Activated gamma-delta T cell treated with anti-CD3 and anti-CD28 coated beads, Interleukin-2, amount 50 U/mL, for 16 hours (primary cell): ENCODE data around the gene HIC2.
"Not testable (repeated sequence)": the region's sequence is repeated elsewhere in the genome, so short reads cannot be mapped to it uniquely, and the experiment has no call there.

Experiments used
- DNase-seq: peaks from one replicate; pipeline ENCODE4 v3.0.0-alpha.2; 2020; ENCODE audit warnings: low read depth

HIC2 gene

DNA sequence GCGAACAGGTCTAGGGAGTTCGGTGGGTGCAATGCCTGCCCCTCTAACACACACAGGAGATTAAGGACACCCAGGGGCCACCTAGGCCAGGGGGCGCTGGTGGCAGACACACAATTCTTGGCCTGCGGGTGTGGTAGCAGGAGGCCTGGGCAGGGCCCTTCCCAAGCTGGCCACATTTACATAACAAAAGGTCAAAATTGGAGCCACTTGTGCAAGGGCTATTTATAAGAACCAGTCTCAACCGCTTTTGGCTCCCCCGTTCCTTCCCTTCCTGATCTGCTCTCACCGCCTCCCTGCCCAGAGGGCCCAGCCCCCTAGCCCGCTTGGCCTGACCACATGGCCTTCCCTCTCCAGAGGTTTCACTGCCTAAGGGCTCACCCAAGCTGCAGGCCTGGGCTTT is 75.1 kb downstream of the HIC2 start:
- DNase-seq = not testable (repeated sequence)

DNA sequence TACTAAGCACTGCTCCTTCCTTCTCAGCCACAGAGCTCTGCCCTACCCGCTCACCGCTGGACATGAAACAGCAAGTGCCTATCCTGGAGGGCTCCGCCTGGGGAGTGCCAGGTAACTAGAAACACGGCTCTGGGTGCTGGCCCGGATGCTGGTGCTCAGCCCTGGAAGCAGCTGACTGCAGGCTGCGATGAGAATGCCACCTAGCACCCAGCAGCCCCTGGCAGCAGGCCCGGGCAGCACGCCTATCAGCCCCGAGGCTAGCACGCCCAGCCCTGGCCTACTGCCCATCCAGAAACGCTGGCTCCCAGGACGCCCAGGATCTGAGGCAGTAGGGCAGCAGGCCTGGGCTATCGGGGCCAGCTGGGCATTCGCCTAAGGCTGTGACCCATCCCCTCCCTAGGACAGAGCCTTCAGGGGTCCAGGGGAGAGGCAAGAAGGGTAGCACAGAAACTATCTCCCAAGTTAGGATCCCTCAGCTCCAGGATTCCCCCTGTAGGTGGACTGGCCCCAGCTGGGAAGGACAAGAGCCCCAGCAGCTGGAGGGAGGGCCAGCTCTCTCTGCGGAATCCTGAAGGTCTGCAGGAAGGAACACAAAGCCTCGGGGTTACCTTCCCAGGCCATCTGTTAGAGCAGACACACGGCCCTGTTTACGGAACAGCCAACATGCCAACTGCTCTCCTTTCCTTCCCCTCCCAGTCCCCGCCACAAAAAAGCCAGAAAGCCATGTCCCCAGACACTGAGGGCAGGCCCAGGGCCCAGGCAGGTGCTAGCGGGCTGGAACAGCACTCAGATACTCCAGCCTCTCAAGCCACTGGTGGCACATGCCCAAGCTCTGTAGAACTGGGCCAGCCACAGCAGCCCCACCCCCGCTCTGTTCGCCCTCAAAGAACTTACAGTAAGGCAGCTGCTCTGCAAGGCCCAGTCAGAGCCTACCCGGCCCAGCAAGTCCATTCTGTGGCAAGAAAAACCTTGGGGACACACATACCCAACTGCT is 76.9 kb downstream of the HIC2 start:
- not testable (repeated sequence) for DNase-seq

DNA sequence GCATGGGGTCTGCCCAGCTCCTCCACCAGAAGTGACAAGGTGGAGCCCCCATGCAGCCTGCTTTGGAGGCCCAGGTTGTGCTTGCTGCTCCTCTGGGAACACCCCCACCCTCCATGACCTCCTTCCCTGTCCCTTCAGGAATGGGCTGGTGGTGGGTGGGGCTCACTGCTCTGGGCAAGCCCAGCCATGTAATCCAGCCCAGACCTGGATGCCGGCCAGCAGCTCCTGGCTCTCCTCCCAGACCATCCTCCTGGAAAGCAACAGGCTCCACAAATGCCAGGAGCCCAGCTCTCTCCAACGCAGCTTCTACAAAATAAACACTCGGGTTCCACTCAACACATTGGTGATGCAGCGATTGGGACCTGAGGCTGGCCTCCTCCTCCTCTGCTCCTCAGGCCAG is 80.8 kb downstream of the HIC2 start:
- DNase-seq = not testable (repeated sequence)

DNA sequence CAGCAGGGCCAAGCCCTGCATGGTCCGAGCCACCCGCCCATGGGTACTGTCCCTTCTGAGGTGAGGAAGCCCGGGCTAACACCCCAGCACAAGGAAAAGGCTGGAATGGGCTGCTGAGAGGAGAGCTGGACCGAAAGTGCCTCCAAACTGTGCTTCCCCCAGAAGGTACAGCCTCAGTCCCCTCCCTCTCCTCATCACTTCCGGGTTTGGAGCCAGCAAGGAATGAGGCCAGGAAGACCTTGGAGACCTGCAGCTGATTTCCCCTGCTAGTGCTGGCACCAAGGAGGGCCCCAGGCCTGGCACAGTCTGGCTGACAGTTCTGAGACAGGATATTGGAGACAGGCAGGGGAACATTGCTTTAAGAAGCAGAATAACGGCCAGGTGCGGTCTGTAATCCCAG is 81.3 kb downstream of the HIC2 start:
- DNase-seq = not testable (repeated sequence)

DNA sequence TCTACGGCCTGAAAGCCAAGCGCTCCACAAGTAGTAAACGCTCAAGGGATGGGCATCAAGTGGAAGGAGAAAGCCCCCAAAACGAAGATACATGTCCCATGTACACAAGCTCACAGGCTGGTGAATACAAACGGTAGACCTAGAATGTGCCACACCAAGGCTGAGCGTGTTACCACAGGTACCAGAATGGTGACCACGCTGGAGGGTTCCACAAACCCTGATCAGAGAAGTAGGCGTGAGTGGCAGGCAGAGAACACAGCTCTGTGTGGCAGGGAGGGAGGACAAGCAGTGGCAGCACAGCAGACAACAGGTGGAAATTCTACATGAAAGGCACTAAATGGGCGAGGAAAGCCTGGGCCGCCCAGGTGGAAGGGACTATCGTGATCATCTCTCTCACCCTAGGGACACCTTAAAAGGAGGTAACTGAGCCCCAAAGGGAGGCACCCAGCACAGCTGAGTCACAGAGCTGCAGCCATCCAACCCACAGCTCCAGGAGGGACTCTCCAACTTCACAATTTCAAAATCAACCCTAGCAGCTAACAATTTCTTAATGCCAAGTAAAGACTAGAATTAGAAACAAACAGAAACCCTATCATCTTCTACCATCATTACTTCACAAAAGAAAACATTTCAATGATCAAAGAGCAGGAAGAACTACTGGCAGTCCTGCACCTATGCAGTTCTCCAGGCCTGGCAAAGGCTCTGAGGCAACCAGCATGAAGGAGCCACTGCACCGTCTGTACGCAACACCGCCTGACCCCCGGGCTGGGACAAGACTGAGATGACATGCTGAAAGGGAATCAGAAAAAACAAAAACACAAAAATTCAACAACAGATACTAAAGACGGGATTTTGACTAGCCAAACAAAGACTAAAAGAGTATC is 82.7 kb downstream of the HIC2 start:
- not testable (repeated sequence) for DNase-seq
